K562 (cell line): ENCODE data around the gene ARHGEF25. TPM values are rescaled to one million over a fixed set of nuclear protein-coding genes. Genes with fewer than 3 reads are reported as not detected.

Experiments
- ATAC-seq: fragments of 200-7000 bp; cut with Tn5 transposase; 3 replicates; pipeline ENCODE4 v1.9.1; 2020; ENCODE audit warnings: moderate library complexity
- BruUV-seq: library from RNA; stranded (reverse); fragments of 400-500 nt; replicated peaks from 2 replicates; lab custom pipeline; 2021; lab: Mats Ljungman, UMichigan
- CTCF ChIA-PET: fragments of 300-600 bp; formaldehyde crosslinking; extraction: SDS; loops from one replicate; lab custom pipeline; 2021; ENCODE audit warnings: low intra/inter-chr PET ratio; lab: Yijun Ruan, JAX
- POLR2A ChIA-PET: fragments of 300-600, 350-650 bp; sonication (Branson Sonifier 250); formaldehyde crosslinking; extraction: SDS; loops from one replicate; lab custom pipeline; 2021; ENCODE audit warnings: antibody characterized with exemption, inconsistent platforms; lab: Yijun Ruan, JAX
- DNase-seq, 4 experiments: peaks; one replicate each; pipeline versions ENCODE4 v3.0.0 to v3.0.0-alpha.2; 2011 to 2018; ENCODE audit warnings: low spot score in 3 of 4, mixed read lengths in 3 of 4; ENCODE audit errors: extremely low read depth in 1 of 4
- FAIRE-seq: peaks from 2 replicates; lab custom pipeline; 2011; peaks lifted over from hg19 to GRCh38; lab: Jason Lieb, UNC
- H2AFZ ChIP-seq: 2 replicates; pipeline ENCODE4 v1.6.0; 2011; ENCODE audit warnings: low read depth, low read length, control low read depth, inconsistent platforms
- H3K27ac ChIP-seq: fragments of 200-600 bp; 3 replicates; pipeline ENCODE4 v1.8.0; 2011; ENCODE audit warnings: low read depth, mild to moderate bottlenecking, control low read depth, inconsistent platforms, low read length, moderate library complexity, mixed read lengths; ENCODE audit errors: extremely low read depth
- H3K27me3 ChIP-seq, 2 experiments: fragments of 300-600 bp in 1 of 2; 2 replicates in 1 of 2; 3 replicates in 1 of 2; pipeline versions ENCODE4 v1.6.0 to v1.8.0; 2011; ENCODE audit warnings: inconsistent platforms in 2 of 2, low read length in 2 of 2, mild to moderate bottlenecking in 1 of 2, mixed read lengths in 1 of 2, moderate library complexity in 1 of 2; ENCODE audit not compliant: control insufficient read depth in 2 of 2, insufficient read depth in 2 of 2
- H3K36me3 ChIP-seq: fragments of 300-600 bp; 3 replicates; pipeline ENCODE4 v1.8.0; 2011; ENCODE audit warnings: mild to moderate bottlenecking, low read length, inconsistent platforms; ENCODE audit not compliant: control insufficient read depth, insufficient read depth
- H3K4me1 ChIP-seq, 2 experiments: fragments of 200-600 bp in 1 of 2; replicated peaks in 1 of 2; 2 replicates in 1 of 2; 3 replicates in 1 of 2; pipeline versions ENCODE4 v1.5.1 to v1.8.0; 2011; ENCODE audit warnings: inconsistent platforms in 2 of 2, low read length in 2 of 2, mild to moderate bottlenecking in 1 of 2, mixed read lengths in 1 of 2, moderate library complexity in 1 of 2; ENCODE audit not compliant: control insufficient read depth in 2 of 2, insufficient read depth in 2 of 2
- H3K4me2 ChIP-seq: 2 replicates; pipeline ENCODE4 v1.6.1; 2011; ENCODE audit warnings: low read length, control low read depth, inconsistent platforms, mixed read lengths; ENCODE audit not compliant: insufficient read depth
- H3K4me3 ChIP-seq: fragments of 200-600 bp; sonication (generic), shearing (Covaris generic); 2 replicates; pipeline ENCODE4 v1.5.1; 2016; ENCODE audit warnings: control low read depth, inconsistent platforms
- H3K79me2 ChIP-seq: fragments of 200-600 bp; 3 replicates; pipeline ENCODE4 v1.8.0; 2011; ENCODE audit warnings: low read length, inconsistent platforms; ENCODE audit not compliant: control insufficient read depth, insufficient read depth
- H3K9ac ChIP-seq, 2 experiments: 2 replicates each; pipeline versions ENCODE4 v1.6.0 to v1.6.1; 2011; ENCODE audit warnings: low read depth in 2 of 2, low read length in 2 of 2, control low read depth in 1 of 2, inconsistent platforms in 1 of 2, mild to moderate bottlenecking in 1 of 2, mixed read lengths in 1 of 2; ENCODE audit not compliant: insufficient read depth in 1 of 2
- H3K9me1 ChIP-seq: one replicate; pipeline ENCODE4 v1.6.0; 2011; ENCODE audit warnings: inconsistent platforms, mild to moderate bottlenecking, low read length, moderate library complexity; ENCODE audit not compliant: control insufficient read depth, insufficient read depth
- H3K9me3 ChIP-seq: replicated peaks from 2 replicates; pipeline ENCODE4 v1.5.1; 2011; ENCODE audit warnings: low read depth, low read length, inconsistent platforms; ENCODE audit not compliant: control insufficient read depth, insufficient read depth
- H4K20me1 ChIP-seq: replicated peaks from 2 replicates; pipeline ENCODE4 v1.6.1; 2011; ENCODE audit warnings: low read length, inconsistent platforms, mixed read lengths; ENCODE audit not compliant: control insufficient read depth, insufficient read depth
- ASH1L ChIP-seq: fragments of 450-650 bp; IDR thresholded peaks from 2 replicates; pipeline ENCODE4 v1.6.1; 2018; ENCODE audit warnings: borderline replicate concordance, mild to moderate bottlenecking, low read depth; ENCODE audit not compliant: partially characterized antibody
- BRD4 ChIP-seq: fragments of 200-600 bp; sonication (generic); IDR thresholded peaks from 2 replicates; pipeline ENCODE4 v1.6.1; 2017; ENCODE audit warnings: inconsistent platforms
- CBFB ChIP-seq: sonication (generic); formaldehyde crosslinking; IDR thresholded peaks from 2 replicates; pipeline ENCODE4 v1.4.0; 2020; ENCODE audit warnings: mild to moderate bottlenecking, missing genetic modification reagents
- CEBPB ChIP-seq: fragments of 450-650 bp; IDR thresholded peaks from 2 replicates; pipeline ENCODE4 v1.6.1; 2016; ENCODE audit warnings: missing genetic modification characterization, missing compliant biosample characterization
- FIP1L1 ChIP-seq: fragments of 200-400 bp; formaldehyde crosslinking; IDR thresholded peaks from 2 replicates; pipeline ENCODE4 v1.6.1; 2018; ENCODE audit warnings: mild to moderate bottlenecking, low read depth, low read length; ENCODE audit not compliant: poor library complexity, severe bottlenecking
- ILK ChIP-seq: fragments of 450-650 bp; IDR thresholded peaks from 2 replicates; pipeline ENCODE4 v1.6.1; 2016; ENCODE audit warnings: missing genetic modification characterization, low read depth, mild to moderate bottlenecking, missing compliant biosample characterization, moderate library complexity, borderline replicate concordance
- NCOA2 ChIP-seq, 2 experiments: fragments of 450-650 bp; IDR thresholded peaks; 2 replicates each; pipeline ENCODE4 v1.6.1; 2018; ENCODE audit warnings: mild to moderate bottlenecking in 2 of 2, moderate library complexity in 1 of 2; ENCODE audit not compliant: partially characterized antibody in 2 of 2
- PHF21A ChIP-seq: fragments of 450-650 bp; IDR thresholded peaks from 2 replicates; pipeline ENCODE4 v1.6.1; 2017; ENCODE audit warnings: low read depth, borderline replicate concordance
- RUNX1 ChIP-seq: sonication (generic); IDR thresholded peaks from 2 replicates; pipeline ENCODE4 v1.6.1; 2016; ENCODE audit warnings: antibody characterized with exemption, low read depth
- XRCC4 ChIP-seq: IDR thresholded peaks from one replicate; pipeline ENCODE4 v1.6.1; 2011; ENCODE audit not compliant: insufficient read depth, insufficient read length; ENCODE audit errors: extremely low read depth
- ZEB2 ChIP-seq: fragments of 450-650 bp; IDR thresholded peaks from 2 replicates; pipeline ENCODE4 v1.6.1; 2016
- WGBS: fragments of 100-300 bp; shearing (Covaris generic); methylation state at CpG from one replicate; pipeline ENCODE4 v1.1.6; 2016; ENCODE audit warnings: low coverage, mixed read lengths; ENCODE audit not compliant: insufficient coverage; ENCODE audit errors: missing lambda C conversion rate; 5-methylcytosine and 5-hydroxymethylcytosine counted together
- in situ Hi-C: fragments of 300-500 bp; cut with MboI; formaldehyde crosslinking; loops from 4 replicates; pipeline ENCODE4 v1.15.0; 2018; ENCODE audit warnings: inconsistent platforms, mixed read lengths
- intact Hi-C: fragments of 100-400 bp; cut with micrococcal nuclease; formaldehyde crosslinking; loops from 2 replicates; pipeline ENCODE4 v1.14.2; 2022
- polyA plus RNA-seq, 8 experiments: library from polyadenylated mRNA; depleted of rRNA in 4 of 8; stranded (reverse) in 5 of 8; unstranded in 3 of 8; fragments of >200 nt; fragmentation: Nextera tagmentation in 2 of 8; fragmentation: Illumina TruSeq in 1 of 8; extraction: Ambion mirVana in 2 of 8; extraction: Trizol in 1 of 8; gene quantifications; 2 replicates each; pipeline versions ENCODE4 v1.2.1 to v1.2.3, GENCODE V29; 2011 to 2014; ENCODE audit warnings: inconsistent platforms in 1 of 8, missing spikeins in 1 of 8
- total RNA-seq, 7 experiments: library from RNA; depleted of rRNA in 6 of 7; stranded (reverse); fragments of >200 nt in 6 of 7; fragmentation: Illumina TruSeq in 2 of 7; extraction: Trizol in 2 of 7; gene quantifications; 2 replicates each; pipeline versions ENCODE4 v1.2.1 to v1.2.3, GENCODE V29; 2011 to 2021; ENCODE audit warnings: low replicate concordance in 1 of 7
- TF ChIP-seq, protein P1 (sequence below): sonication (generic); formaldehyde crosslinking; IDR thresholded peaks from 2 replicates; pipeline ENCODE4 v1.8.0; 2023; ENCODE audit warnings: mild to moderate bottlenecking, missing genetic modification reagents

The ARHGEF25 gene
- total and polyA plus RNA-seq, 9 of the 15 experiments (the other 6 are each of a cell fraction or from before 2014, with no cell fraction given) = 0.13 to 17.3 (median 11.6) TPM

- FAIRE-seq = no peak
Measured at GRCh38 chr12:57576613-57577160, 34.5 kb upstream of the ARHGEF25 start.

GRCh38 chr12:57577981-57578758 is 33.1 kb upstream of the ARHGEF25 start:
- no peaks in the 10 kb centered on the region; a peak in 1 of 5 replicates for H3K4me1 ChIP-seq
- H3K79me2 ChIP-seq = no peaks in the 10 kb centered on the region
- ATAC-seq = no peak
- H3K4me2 ChIP-seq = no peak overlapping the region
- no peaks in the 10 kb centered on the region for H3K9me3 ChIP-seq
- H3K27me3 ChIP-seq = no peaks in the 10 kb centered on the region
- H3K36me3 ChIP-seq = peaks cover 84% of the 10 kb centered on the region
- ChIA-PET POLR2A (no interaction called here), CTCF (no interaction called here)
- in situ Hi-C loops = no loop called here
- no peak overlapping the region; the same call in 2 of the 3 replicates for H3K27ac ChIP-seq
- no peak overlapping the region for H3K4me3 ChIP-seq
- H4K20me1 ChIP-seq = no peaks in the 10 kb centered on the region
- no peak for FAIRE-seq
- peaks cover 7% of the 10 kb centered on the region for H3K9me1 ChIP-seq
- H3K9ac ChIP-seq = no peak overlapping the region
- no TSS peak for BruUV-seq
- intact Hi-C loops = no loop called here
- H2AFZ ChIP-seq = no peak overlapping the region
- DNase-seq = no peak
- WGBS = 86% methylated on average over 12 of the region's 12 CpGs
- TF ChIP-seq PHF21A = no peak
- TF ChIP-seq ASH1L = no peak
- TF ChIP-seq NCOA2 (IDR thresholded peaks at IDR 0.05; ENCODE audit: partially characterized antibody in 2 of 2) = no peak
- TF ChIP-seq RUNX1 = no peak
- TF ChIP-seq XRCC4 = no peak
- TF ChIP-seq CBFB (CRISPR knock-in tag) = no peak
- TF ChIP-seq ZEB2 = no peak
- TF ChIP-seq ILK (tag) = no peak
- TF ChIP-seq BRD4 = no peak
- TF ChIP-seq, protein P1, sequence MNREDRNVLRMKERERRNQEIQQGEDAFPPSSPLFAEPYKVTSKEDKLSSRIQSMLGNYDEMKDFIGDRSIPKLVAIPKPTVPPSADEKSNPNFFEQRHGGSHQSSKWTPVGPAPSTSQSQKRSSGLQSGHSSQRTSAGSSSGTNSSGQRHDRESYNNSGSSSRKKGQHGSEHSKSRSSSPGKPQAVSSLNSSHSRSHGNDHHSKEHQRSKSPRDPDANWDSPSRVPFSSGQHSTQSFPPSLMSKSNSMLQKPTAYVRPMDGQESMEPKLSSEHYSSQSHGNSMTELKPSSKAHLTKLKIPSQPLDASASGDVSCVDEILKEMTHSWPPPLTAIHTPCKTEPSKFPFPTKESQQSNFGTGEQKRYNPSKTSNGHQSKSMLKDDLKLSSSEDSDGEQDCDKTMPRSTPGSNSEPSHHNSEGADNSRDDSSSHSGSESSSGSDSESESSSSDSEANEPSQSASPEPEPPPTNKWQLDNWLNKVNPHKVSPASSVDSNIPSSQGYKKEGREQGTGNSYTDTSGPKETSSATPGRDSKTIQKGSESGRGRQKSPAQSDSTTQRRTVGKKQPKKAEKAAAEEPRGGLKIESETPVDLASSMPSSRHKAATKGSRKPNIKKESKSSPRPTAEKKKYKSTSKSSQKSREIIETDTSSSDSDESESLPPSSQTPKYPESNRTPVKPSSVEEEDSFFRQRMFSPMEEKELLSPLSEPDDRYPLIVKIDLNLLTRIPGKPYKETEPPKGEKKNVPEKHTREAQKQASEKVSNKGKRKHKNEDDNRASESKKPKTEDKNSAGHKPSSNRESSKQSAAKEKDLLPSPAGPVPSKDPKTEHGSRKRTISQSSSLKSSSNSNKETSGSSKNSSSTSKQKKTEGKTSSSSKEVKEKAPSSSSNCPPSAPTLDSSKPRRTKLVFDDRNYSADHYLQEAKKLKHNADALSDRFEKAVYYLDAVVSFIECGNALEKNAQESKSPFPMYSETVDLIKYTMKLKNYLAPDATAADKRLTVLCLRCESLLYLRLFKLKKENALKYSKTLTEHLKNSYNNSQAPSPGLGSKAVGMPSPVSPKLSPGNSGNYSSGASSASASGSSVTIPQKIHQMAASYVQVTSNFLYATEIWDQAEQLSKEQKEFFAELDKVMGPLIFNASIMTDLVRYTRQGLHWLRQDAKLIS = no peak
- TF ChIP-seq FIP1L1 = no peak

More at GRCh38 chr12:57576613-57577160, 34.5 kb upstream of the ARHGEF25 start:
- Histone ChIP-seq H3K9me1 (peaks cover 7% of the 10 kb centered on the region), H3K9ac (peak overlapping the region in 1 of 2 experiments; percentile 12; a peak in 1 of 4 replicates), H3K4me3 (no peak overlapping the region), H3K9me3 (no peaks in the 10 kb centered on the region), H3K4me1 (no peaks in the 10 kb centered on the region), H3K36me3 (peaks cover 85% of the 10 kb centered on the region), H3K79me2 (no peaks in the 10 kb centered on the region), H4K20me1 (no peaks in the 10 kb centered on the region), H2AFZ (no peak overlapping the region), H3K27me3 (no peaks in the 10 kb centered on the region), H3K4me2 (no peak overlapping the region), H3K27ac (no peak overlapping the region)
- no TSS peak for BruUV-seq
- intact Hi-C loops (no loop called here), in situ Hi-C loops (no loop called here)
- ChIA-PET CTCF (no interaction called here), POLR2A (interaction anchor here (1.4 kb wide), 1 partner anchor 31 kb away, joined by 5 read pairs; no protein-coding TSS in a partner anchor)
- 72% methylated on average over 9 of the region's 9 CpGs for WGBS
- DNase-seq (no peak), ATAC-seq (no peak)
- TF ChIP-seq CEBPB = no peak
